Endothelial cell of umbilical vein (primary cell): ENCODE measurements around the gene ATG10. TPM values are rescaled to one million over a fixed set of nuclear protein-coding genes. Genes with fewer than 3 reads are reported as not detected.

Experiments used
- BruUV-seq: library from RNA; stranded (reverse); fragments of 400-500 nt; replicated peaks from 2 replicates; lab custom pipeline; 2021; lab: Mats Ljungman, UMichigan
- CTCF ChIA-PET: fragments of 300-600, 350-600 bp; sonication (Branson Sonifier 250); formaldehyde crosslinking; loops from one replicate; lab custom pipeline; 2021; ENCODE audit warnings: antibody characterized with exemption, inconsistent platforms; lab: Charles Lee
- POLR2A ChIA-PET: fragments of 300-600, 350-600 bp; sonication (Branson Sonifier 250); formaldehyde crosslinking; loops from one replicate; lab custom pipeline; 2021; ENCODE audit warnings: antibody characterized with exemption, inconsistent platforms; lab: Charles Lee
- DNase-seq: peaks from one replicate; pipeline ENCODE4 v3.0.0-alpha.2; 2011; ENCODE audit warnings: low read depth, low spot score
- FAIRE-seq: peaks from 2 replicates; lab custom pipeline; 2011; peaks lifted over from hg19 to GRCh38; lab: Jason Lieb, UNC
- H2AFZ ChIP-seq: 2 replicates; pipeline ENCODE4 v1.6.0; 2012; ENCODE audit warnings: low read depth, low read length, control low read depth, inconsistent platforms
- H3K27ac ChIP-seq: 2 replicates; pipeline ENCODE4 v1.5.1; 2011; ENCODE audit warnings: low read depth, mild to moderate bottlenecking, control low read depth, low read length, moderate library complexity; ENCODE audit not compliant: insufficient read depth
- H3K27me3 ChIP-seq, 2 experiments: 2 replicates each; pipeline versions ENCODE4 v1.6.0 to v1.6.1; 2011; ENCODE audit warnings: low read length in 2 of 2, mixed read lengths in 1 of 2; ENCODE audit not compliant: control insufficient read depth in 2 of 2, insufficient read depth in 2 of 2
- H3K36me3 ChIP-seq, 2 experiments: 2 replicates in 1 of 2; 3 replicates in 1 of 2; pipeline ENCODE4 v1.5.1; 2011; ENCODE audit warnings: low read length in 2 of 2, mild to moderate bottlenecking in 1 of 2, moderate library complexity in 1 of 2; ENCODE audit not compliant: control insufficient read depth in 2 of 2, insufficient read depth in 2 of 2; ENCODE audit errors: extremely low read depth in 1 of 2
- H3K4me1 ChIP-seq: 3 replicates; pipeline ENCODE4 v1.5.1; 2011; ENCODE audit warnings: mild to moderate bottlenecking, low read length; ENCODE audit not compliant: control insufficient read depth, insufficient read depth; ENCODE audit errors: extremely low read depth
- H3K4me2 ChIP-seq: 2 replicates; pipeline ENCODE4 v1.6.1; 2011; ENCODE audit warnings: low read length, control low read depth, mixed read lengths; ENCODE audit not compliant: insufficient read depth
- H3K4me3 ChIP-seq, 3 experiments: fragments of 200-600 bp in 1 of 3; sonication (generic), shearing (Covaris generic) in 1 of 3; replicated peaks in 1 of 3; 2 replicates each; pipeline ENCODE4 v1.5.1; 2011 to 2016; ENCODE audit warnings: control low read depth in 3 of 3, low read length in 3 of 3, mild to moderate bottlenecking in 2 of 3, inconsistent platforms in 1 of 3, low read depth in 1 of 3, moderate library complexity in 1 of 3; ENCODE audit not compliant: insufficient read depth in 1 of 3
- H3K79me2 ChIP-seq: 2 replicates; pipeline ENCODE4 v1.6.0; 2012; ENCODE audit warnings: low read length, inconsistent platforms; ENCODE audit not compliant: control insufficient read depth, insufficient read depth
- H3K9ac ChIP-seq: replicated peaks from 2 replicates; pipeline ENCODE3; 2011; ENCODE audit warnings: low read length, control low read depth; ENCODE audit not compliant: insufficient read depth; ENCODE audit errors: extremely low read depth
- H3K9me1 ChIP-seq: replicated peaks from 3 replicates; pipeline ENCODE4 v1.6.0; 2011; ENCODE audit warnings: mild to moderate bottlenecking, low read length; ENCODE audit not compliant: control insufficient read depth, insufficient read depth; ENCODE audit errors: extremely low read depth
- H3K9me3 ChIP-seq: replicated peaks from 2 replicates; pipeline ENCODE4 v1.5.1; 2012; ENCODE audit warnings: low read length, inconsistent platforms; ENCODE audit not compliant: control insufficient read depth, insufficient read depth
- H4K20me1 ChIP-seq: replicated peaks from 2 replicates; pipeline ENCODE3; 2011; ENCODE audit warnings: mild to moderate bottlenecking, low read length; ENCODE audit not compliant: control insufficient read depth, insufficient read depth; ENCODE audit errors: extremely low read depth
- CTCF ChIP-seq, 2 donors: IDR thresholded peaks; 1 replicate in 1 of 2; 2 replicates in 1 of 2; pipeline ENCODE4 v1.5.1; 2011; ENCODE audit warnings: low read length in 2 of 2, mild to moderate bottlenecking in 2 of 2, moderate library complexity in 2 of 2, control low read depth in 1 of 2, inconsistent platforms in 1 of 2, low read depth in 1 of 2; ENCODE audit not compliant: insufficient read depth in 1 of 2; ENCODE audit errors: extremely low read depth in 1 of 2
- EZH2 ChIP-seq: IDR thresholded peaks from 2 replicates; pipeline ENCODE4 v1.6.1; 2012; ENCODE audit warnings: borderline replicate concordance, low read depth, mild to moderate bottlenecking, moderate library complexity, low read length, inconsistent platforms; ENCODE audit not compliant: severe bottlenecking
- JUN ChIP-seq: IDR thresholded peaks from 2 replicates; pipeline ENCODE4 v1.6.1; 2011; ENCODE audit warnings: borderline replicate concordance, low read depth; ENCODE audit not compliant: insufficient read length, insufficient read depth
- MAX ChIP-seq: IDR thresholded peaks from 2 replicates; pipeline ENCODE4 v1.6.1; 2011; ENCODE audit not compliant: insufficient read depth, insufficient read length
- MYC ChIP-seq: IDR thresholded peaks from one replicate; pipeline ENCODE4 v1.6.1; 2011; ENCODE audit warnings: mild to moderate bottlenecking, low read depth, low read length
- POLR2AphosphoS5 ChIP-seq: IDR thresholded peaks from 2 replicates; pipeline ENCODE4 v1.6.1; 2012; ENCODE audit warnings: low read depth, mild to moderate bottlenecking, control low read depth, low read length, moderate library complexity; ENCODE audit not compliant: insufficient read depth
- dilution Hi-C: fragments of 300-500 bp; cut with MboI; formaldehyde crosslinking; loops from one replicate; pipeline ENCODE4 v1.15.0; 2019; ENCODE audit warnings: low sequenced_read_pairs; ENCODE audit not compliant: extremely low pct_ligation_motif_present
- intact Hi-C: fragments of 100-400 bp; cut with micrococcal nuclease; formaldehyde crosslinking; loops from one replicate; pipeline ENCODE4 v1.10.0; 2022
- polyA plus RNA-seq, 4 experiments: library from polyadenylated mRNA; depleted of rRNA in 3 of 4; stranded (reverse) in 3 of 4; unstranded in 1 of 4; fragments of >200 nt; gene quantifications; 2 replicates each; pipeline versions ENCODE4 v1.2.1 to v1.2.3, GENCODE V29; 2011 to 2012; ENCODE audit warnings: missing spikeins in 1 of 4
- total RNA-seq: library from RNA; stranded (reverse); gene quantifications from 2 replicates; pipeline ENCODE4 v1.2.3, GENCODE V29; 2021

ATG10 gene
- total and polyA plus RNA-seq, 2 donors (not counting 3 experiments of a cell fraction or from before 2014, with no cell fraction given): 1.6 to 3.9 TPM

- no TSS peak for BruUV-seq
- Histone ChIP-seq H3K9me3 (no peaks in the 10 kb centered on the region), H3K4me1 (no peaks in the 10 kb centered on the region), H3K9ac (no peak overlapping the region), H3K4me2 (no peak overlapping the region), H4K20me1 (no peaks in the 10 kb centered on the region), H3K4me3 (no peak overlapping the region), H3K79me2 (no peaks in the 10 kb centered on the region), H2AFZ (no peak overlapping the region), H3K27ac (no peak overlapping the region), H3K36me3 (no peaks in the 10 kb centered on the region), H3K27me3 (no peaks in the 10 kb centered on the region), H3K9me1 (no peaks in the 10 kb centered on the region)
- POLR2A ChIA-PET: no interaction called here
- intact Hi-C loops: no loop called here
- dilution Hi-C loops: no loop called here
- no peak for DNase-seq
- CTCF ChIA-PET: no interaction called here
- FAIRE-seq: no peak
- TF ChIP-seq POLR2AphosphoS5: no peak
- TF ChIP-seq JUN: no peak
- no peak for TF ChIP-seq CTCF (IDR thresholded peaks at IDR 0.05; ENCODE audit: extremely low read depth in 1 of 2, insufficient read depth in 1 of 2, low read depth in 1 of 2, low read length in 2 of 2)
- TF ChIP-seq MAX: no peak
- TF ChIP-seq EZH2: no peak
- TF ChIP-seq MYC: no peak
Measured at GRCh38 chr5:81980160-81980559, 8.3 kb downstream of the ATG10 start.
